HPDE6-E6E7 (cell line): Measurements from ENCODE around the gene SUPT20HL1.

Source experiments
- DNase-seq: peaks from one replicate; pipeline ENCODE4 v3.0.0; 2011; ENCODE audit warnings: missing footprints; ENCODE audit errors: extremely low spot score

Gene SUPT20HL1

DNA sequence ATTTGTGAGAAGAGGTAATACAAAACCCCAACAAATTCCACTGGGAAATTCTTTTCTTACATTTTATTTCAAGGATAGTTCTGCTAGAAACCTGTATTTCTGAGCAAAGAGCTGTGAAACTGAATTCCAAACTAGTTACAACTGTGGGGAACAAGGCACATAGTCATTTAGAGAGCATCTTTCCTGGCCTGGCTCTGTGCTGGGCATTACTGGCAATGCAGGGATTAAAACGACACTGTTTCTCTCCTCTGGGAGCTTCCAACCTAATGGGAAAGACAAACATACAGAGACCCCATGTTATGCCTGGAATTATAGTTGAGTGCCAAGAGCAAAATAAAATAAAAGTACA lies 36.5 kb downstream of the SUPT20HL1 start:
- no peak for DNase-seq

DNA sequence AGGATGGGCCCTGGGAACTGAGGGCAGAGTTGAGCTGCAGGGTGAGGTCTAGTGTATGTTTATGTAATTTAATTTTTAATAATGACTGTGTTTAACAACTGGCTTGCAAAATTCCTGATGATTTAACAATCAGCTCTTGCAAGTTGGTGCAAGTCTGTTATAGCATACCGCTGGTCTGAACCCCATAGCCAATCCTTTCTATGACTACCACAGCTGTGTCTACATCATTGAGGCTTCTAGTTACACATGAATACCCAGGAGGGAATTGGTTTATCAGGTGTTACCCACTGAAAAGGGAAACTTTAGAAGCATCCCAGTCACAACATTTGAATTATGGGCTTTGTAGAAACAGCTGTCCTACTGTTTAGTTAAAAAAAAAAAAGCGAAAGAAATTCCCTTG lies 38.3 kb downstream of the SUPT20HL1 start:
- peak; percentile 69 for DNase-seq

DNA sequence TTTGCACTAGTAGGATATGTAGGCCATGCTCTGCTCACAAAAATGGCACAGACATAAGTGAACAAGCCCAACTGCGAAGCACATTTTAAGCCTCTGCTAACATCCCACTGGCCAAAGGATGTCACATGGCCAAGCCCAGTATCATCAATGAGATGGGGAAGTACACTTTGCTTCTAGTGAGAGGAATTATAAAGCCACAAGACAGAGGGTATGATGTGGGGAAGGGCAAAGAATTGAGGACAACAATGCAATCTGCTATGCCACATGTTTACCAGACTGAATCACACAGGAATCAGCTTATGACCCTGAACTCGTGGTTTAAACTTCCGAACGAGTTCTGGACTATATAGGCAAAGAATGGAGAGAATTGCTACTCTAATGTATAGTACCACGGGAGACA lies 39.1 kb downstream of the SUPT20HL1 start:
- DNase-seq, result no peak

DNA sequence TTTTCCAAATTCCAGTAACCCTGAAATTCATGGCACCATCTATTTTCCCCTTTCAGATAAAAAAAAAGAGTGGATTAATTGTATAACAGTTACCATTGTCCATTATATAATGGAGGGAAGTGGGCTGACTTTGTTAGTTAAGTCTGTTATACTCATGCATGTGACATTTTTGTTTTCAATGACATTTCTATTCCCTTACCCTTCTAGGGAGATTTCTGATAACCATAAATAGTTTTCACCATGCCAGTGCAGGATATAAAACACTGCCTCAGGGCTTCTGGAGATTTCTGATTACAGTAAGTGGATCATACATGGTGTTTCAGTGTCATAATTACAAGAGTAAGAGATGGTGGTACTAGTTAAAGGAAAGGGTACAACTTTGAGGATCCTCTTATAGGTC lies 45.5 kb downstream of the SUPT20HL1 start:
- DNase-seq, result no peak
